IPS-18c (cell line): Measurements from ENCODE around the gene CTTNBP2.

Source experiments
- H3K4me3 ChIP-seq: 2 replicates; pipeline ENCODE4 v1.7.0; 2013; ENCODE audit warnings: low read depth, mild to moderate bottlenecking, low read length, moderate library complexity; ENCODE audit not compliant: insufficient read depth
- H3K9me3 ChIP-seq: one replicate; pipeline ENCODE4 v1.6.1; 2013; ENCODE audit warnings: mild to moderate bottlenecking, low read length, moderate library complexity; ENCODE audit not compliant: control insufficient read depth, insufficient read depth

Gene CTTNBP2

DNA sequence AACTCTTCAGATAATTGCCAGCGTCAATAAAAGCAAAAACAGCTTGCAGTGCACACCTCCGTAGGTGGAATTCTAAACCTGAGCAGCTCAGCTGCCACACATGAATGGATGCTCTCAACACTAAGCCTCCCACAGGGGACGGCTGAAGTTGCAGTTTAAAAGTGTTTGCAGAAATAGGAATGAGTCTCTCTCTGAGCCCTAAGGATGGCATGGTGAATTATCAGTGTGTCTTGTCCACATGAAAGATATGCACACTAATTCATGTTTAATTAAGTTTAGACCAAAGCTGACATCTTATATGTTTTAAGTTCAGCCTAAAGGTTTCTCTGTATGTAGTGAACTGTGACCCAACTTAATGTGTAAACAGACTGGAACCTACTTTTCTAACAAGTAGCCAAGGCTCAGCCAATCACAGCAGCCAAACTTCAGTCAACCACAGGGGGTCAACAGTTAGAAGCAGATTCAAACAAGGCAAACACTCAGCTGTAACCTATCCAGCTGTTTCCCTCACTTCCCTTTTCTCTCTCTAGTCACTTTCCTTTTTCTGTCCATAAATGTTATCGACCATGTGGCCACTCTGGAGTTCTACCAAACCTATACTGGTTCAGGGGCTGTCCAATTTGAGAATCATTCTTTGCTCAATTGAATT, 38.1 kb downstream of the CTTNBP2 start:
- Histone ChIP-seq H3K9me3 (no peaks in the 10 kb centered on the region), H3K4me3 (no peak overlapping the region)

DNA sequence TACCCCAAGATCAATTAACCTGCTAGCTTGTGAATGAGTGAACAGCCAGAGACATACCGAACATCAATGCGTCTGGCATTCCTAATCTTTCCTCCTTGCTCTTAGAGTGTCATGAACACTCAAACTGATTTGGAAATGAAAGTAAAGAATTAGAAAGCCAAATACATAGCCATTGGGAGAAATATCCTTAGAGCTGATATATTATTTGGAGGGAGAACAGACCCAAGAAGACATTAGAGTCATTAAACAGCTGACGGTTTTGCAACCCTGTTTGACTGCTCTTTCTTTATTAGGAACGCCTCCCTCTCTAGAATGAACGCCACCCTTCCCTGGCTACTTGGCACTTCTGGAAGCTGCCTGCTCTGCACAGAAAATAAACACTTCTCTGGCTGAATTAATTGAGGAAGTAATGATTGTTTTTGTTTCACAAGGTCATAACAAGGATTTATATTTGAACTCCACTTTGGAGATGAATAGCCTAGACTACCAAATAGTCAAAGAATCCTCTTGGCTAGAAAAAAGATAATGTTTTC, 42.8 kb downstream of the CTTNBP2 start:
- Histone ChIP-seq H3K9me3 (no peaks in the 10 kb centered on the region), H3K4me3 (no peak overlapping the region)

- Histone ChIP-seq H3K4me3 (no peak overlapping the region), H3K9me3 (no peaks in the 10 kb centered on the region)
Observed at GRCh38 chr7:117829450-117830117, 43.7 kb downstream of the CTTNBP2 start.

GRCh38 chr7:117828825-117829224, 44.4 kb downstream of the CTTNBP2 start:
- H3K4me3 ChIP-seq, result no peak overlapping the region
- H3K9me3 ChIP-seq, result no peaks in the 10 kb centered on the region

GRCh38 chr7:117827862-117828261, 45.4 kb downstream of the CTTNBP2 start:
- Histone ChIP-seq H3K9me3 (no peaks in the 10 kb centered on the region), H3K4me3 (no peak overlapping the region; the same call in 1 of the 2 replicates)

- H3K4me3 ChIP-seq, result no peak overlapping the region
- no peaks in the 10 kb centered on the region for H3K9me3 ChIP-seq
Observed at GRCh38 chr7:117825132-117825531, 48.1 kb downstream of the CTTNBP2 start.

DNA sequence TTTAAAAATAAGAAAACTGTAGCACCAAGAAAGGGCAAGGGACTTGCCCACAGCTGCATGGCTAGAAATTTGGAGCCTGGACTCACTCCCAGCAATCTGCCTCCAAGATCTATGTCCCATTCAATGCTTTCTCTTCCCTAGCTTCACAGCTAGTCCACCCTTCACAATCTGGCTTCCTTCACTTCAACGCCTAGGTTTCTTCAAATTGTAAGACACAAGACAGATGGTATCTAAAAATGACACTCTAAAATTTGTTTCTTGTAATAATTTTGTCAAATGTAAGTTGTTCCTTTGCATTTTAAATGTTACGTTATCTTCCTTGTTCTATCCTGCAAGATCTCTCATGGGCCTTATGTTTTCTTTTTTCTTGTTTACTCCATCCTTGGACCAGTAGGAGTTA, 48.6 kb downstream of the CTTNBP2 start:
- no peak overlapping the region for H3K4me3 ChIP-seq
- no peaks in the 10 kb centered on the region for H3K9me3 ChIP-seq

DNA sequence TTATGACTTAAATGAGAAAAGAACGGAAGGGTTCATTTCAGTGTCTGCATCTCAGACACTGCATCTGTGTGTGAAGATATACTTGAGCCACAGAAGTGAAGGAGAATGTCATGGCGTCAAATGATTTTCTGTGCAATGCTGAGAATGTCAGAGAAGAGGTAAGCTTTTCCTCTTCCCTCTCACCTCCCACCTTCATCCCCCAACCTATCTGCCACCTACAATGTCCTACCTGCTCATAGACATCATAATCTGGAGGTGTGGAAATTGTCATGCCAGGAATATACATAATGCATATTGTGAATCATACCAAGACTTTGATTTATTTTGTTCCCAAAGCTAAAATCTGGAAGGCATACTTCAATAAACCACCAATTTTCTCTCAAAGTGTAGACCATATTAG, 53.7 kb downstream of the CTTNBP2 start:
- H3K4me3 ChIP-seq, result no peak overlapping the region
- H3K9me3 ChIP-seq, result no peaks in the 10 kb centered on the region

- H3K9me3 ChIP-seq, result no peaks in the 10 kb centered on the region
- no peak overlapping the region for H3K4me3 ChIP-seq
Observed at GRCh38 chr7:117818232-117818631, 55.0 kb downstream of the CTTNBP2 start.

GRCh38 chr7:117816727-117817126, 56.5 kb downstream of the CTTNBP2 start:
- H3K4me3 ChIP-seq, result no peak overlapping the region
- no peaks in the 10 kb centered on the region for H3K9me3 ChIP-seq

GRCh38 chr7:117811696-117812095, 61.5 kb downstream of the CTTNBP2 start:
- H3K9me3 ChIP-seq, result no peaks in the 10 kb centered on the region
- no peak overlapping the region for H3K4me3 ChIP-seq

DNA sequence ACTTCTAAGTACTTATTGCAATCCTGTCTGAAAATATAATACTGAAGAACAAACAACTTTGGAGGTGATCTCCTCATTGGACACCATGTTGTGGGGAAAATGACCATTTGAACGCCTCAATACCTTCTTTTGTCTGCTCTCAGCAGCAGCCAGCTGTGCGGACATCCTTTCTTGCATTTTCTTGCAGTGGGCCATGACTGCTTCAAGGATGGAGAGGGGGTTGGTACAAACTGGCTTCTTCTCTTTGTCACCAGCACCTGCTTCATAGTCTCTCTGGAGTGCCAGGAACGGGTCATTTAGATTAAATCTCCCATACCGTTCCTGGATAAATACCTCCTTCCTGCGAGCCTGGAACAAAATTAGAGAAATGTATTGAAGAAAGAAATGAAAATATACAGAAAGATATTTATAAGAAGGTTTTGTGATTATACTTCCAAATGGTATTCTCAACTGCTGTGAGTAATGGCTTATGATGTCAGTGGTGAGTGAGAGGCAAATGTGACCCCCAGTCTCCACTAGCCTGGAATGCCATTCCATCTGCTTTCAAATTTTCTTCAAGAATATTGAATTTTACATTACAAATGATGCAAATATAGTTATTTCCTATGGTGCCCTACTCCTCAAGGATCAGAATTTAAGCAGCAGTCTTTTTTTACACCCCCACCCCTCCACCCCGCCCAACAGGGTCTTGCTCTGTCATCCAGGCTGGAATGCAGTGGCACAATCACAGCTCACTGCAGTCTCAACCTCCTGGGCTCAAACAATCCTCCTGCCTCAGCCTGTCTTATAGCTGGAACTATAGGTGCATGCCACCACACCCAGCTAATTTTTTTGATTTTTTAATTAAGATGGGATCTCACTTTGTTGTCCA, 62.4 kb downstream of the CTTNBP2 start:
- Histone ChIP-seq H3K4me3 (no peak overlapping the region), H3K9me3 (no peaks in the 10 kb centered on the region)

DNA sequence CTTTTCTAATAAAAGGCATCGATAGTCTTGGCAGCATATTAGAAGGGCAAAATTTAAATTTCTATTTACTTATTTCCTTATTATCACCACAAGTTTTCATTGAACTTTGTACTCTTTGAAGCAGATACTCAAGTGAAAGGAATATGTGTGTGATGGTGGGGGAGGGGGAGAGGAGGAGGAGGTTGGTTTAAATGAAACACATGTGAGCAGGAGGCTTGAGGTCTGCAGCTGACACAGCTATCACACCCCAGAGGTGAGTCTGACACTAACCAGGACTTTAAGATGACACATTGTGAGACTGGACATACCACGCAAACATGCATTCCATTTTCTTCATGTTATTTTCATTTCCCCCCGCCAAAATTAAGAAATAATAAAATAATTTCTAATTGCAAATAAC, 63.3 kb downstream of the CTTNBP2 start:
- no peak overlapping the region for H3K4me3 ChIP-seq
- H3K9me3 ChIP-seq, result no peaks in the 10 kb centered on the region

DNA sequence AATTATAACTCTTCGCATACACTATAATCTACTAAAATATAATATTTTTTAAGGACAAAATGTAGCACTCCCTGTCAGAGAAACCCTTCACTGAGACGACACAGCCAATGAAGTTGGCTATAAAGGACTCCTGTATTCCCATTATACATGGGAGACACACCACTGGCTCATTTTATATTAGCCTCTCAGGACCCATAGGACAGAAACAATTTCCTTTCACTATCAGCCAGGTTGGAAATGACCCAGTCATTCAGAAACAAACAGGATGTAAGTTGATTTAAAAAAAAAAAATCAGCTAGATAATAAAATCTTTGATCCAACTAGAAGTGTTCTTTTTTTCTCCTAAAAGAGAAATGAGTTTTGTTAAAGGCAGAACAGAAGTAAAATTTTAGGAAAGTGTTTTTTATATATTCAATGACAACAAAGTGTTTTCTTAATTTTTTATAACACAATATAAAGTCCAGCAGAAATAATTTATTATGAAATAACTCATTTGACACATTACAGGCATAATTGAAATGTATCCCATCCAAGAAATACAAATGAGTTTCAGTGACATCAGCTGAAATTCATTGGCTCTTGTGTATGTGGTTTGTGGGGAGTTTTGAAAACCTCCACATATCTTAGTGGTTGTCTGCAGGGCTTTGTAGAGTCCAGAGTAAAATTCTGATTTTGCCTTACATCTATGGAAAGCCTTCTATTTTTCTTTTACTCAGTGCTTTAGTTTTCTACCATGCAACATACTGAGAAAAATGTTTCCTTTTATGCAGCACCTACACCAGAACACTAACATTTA, 64.1 kb downstream of the CTTNBP2 start:
- Histone ChIP-seq H3K9me3 (no peaks in the 10 kb centered on the region), H3K4me3 (no peak overlapping the region)

- Histone ChIP-seq H3K9me3 (no peaks in the 10 kb centered on the region), H3K4me3 (no peak overlapping the region)
Observed at GRCh38 chr7:117808341-117808757, 64.9 kb downstream of the CTTNBP2 start.

GRCh38 chr7:117807676-117808075, 65.6 kb downstream of the CTTNBP2 start:
- no peak overlapping the region for H3K4me3 ChIP-seq
- no peaks in the 10 kb centered on the region for H3K9me3 ChIP-seq

DNA sequence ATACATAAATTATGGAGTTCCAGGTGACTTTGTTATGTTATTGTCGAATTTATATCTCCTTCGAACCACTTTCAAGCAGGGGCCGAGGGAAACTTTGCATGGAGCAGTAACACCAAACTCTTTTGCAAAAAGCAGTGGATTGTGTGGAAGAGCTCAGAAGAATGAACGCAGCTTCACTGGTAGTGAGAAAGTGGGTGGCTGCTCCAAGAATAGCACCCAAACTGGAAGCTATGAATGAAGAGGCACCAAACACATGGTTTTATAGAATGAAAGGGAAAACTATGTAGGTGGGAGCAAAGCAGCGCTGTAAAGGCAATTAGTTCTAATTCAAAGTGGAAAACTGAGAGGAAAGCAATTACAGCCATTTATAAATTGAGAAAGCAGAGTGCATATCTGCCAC, 67.2 kb downstream of the CTTNBP2 start:
- H3K9me3 ChIP-seq, result no peaks in the 10 kb centered on the region
- H3K4me3 ChIP-seq, result no peak overlapping the region
